Esophagus mucosa (tissue), 1 donor: ENCODE results near the gene PITPNM2. TPM values are rescaled to one million over a fixed set of nuclear protein-coding genes. Genes with fewer than 3 reads are reported as not detected.
A peak's percentile ranks its signal among the peaks of the same experiment; 100 is the strongest.

Experiments used
- ATAC-seq: fragments of 200-7000 bp; cut with Tn5 transposase; one replicate; pipeline ENCODE4 v1.9.1; 2020
- total RNA-seq: library from RNA; stranded (reverse); gene quantifications from one replicate; pipeline ENCODE4 v1.2.4, GENCODE V29; 2023
- donor health status: DM: yes; HTN: yes; CAD: no.

The PITPNM2 gene
- total RNA-seq, 1 donor from 2014 or later: 8.3 TPM

- no peak for ATAC-seq
Measured at GRCh38 chr12:123143736-123144461, 7.0 kb downstream of the PITPNM2 start.

DNA sequence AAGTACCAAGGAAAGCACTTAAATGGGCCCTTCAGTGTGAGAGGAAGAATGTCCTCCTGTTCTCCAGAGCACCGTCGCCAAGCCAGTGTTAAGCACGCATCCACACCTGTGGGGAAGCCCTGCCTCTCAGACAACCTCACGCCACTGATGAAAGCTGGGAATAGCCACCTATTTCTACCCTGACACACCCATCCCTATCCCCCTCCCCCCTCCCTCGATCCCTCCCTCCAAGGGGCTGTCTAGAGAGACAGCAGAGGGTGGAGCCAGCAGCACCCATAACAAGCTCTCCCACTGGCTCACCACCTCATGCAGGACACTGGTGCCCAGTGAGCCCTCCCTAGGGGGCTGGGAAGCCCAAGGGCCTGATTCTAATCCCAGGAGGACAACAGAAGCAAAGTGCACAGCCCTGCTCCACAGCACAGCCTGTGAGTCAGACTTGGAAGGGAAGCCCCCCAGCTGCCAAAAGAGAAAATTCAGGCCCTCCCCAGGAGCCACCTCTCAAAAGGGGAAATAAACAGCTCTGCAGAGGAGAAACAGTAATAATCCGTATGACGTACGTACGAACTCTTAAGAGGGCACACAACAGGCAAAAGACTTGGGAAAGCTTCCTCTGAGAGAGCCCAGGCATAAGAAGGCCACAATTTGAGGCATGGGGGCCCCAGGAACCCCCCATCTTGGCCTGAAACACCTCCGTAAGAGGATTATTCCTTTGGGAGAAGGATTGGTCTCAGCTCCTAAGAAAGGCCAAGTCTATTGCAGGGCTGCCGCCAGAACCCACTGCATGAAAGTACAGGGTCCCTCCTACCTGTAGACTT is 7.8 kb downstream of the PITPNM2 start:
- peak; percentile 2 for ATAC-seq

GRCh38 chr12:123142518-123142840 is 8.4 kb downstream of the PITPNM2 start:
- no peak for ATAC-seq

- peak; percentile 87 for ATAC-seq
Measured at GRCh38 chr12:123141615-123142517, 9.0 kb downstream of the PITPNM2 start.

DNA sequence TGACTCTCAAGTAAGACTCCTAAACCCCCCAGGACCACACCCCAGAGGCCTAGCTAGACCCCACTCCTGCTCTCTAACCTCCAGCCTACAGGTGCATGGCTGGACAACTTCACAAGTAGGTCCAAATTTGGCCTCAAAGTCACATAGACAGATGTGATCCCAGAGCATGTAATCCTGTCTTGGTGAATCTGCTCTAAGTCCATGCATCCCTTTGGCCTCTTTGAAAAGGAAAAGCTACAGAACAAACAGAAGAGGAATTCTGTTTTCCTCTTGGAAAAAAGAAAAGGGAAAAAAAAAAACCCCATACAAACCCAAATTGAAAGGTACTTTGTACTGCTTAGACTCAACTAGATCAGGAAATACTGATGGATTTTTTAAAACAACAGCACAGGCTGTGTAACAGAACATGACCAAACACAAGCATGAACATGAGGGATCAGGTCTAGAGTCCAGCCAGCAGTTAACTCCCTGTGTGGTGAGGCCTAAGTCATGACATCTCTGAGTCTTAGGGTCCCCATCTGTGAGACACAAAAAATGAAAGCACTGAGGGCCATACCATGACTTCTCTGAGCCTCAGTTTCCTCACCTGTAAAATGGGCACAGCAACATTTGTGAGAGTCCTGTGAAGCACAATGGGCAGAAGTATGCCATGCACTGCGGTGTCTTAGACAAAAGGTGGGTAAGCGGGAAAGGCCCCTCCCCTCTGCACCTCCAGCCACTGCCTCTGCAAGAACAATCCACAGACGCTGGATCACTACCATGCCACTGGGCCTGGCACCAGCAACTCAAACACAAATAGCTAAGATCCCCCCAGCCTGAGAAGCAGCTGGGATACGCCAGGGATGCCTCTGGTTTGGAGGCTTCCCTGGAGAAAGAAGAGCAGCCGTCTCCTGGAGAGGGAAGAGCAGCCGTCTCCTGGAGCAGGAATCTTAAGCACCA is 9.9 kb downstream of the PITPNM2 start:
- no peak for ATAC-seq

DNA sequence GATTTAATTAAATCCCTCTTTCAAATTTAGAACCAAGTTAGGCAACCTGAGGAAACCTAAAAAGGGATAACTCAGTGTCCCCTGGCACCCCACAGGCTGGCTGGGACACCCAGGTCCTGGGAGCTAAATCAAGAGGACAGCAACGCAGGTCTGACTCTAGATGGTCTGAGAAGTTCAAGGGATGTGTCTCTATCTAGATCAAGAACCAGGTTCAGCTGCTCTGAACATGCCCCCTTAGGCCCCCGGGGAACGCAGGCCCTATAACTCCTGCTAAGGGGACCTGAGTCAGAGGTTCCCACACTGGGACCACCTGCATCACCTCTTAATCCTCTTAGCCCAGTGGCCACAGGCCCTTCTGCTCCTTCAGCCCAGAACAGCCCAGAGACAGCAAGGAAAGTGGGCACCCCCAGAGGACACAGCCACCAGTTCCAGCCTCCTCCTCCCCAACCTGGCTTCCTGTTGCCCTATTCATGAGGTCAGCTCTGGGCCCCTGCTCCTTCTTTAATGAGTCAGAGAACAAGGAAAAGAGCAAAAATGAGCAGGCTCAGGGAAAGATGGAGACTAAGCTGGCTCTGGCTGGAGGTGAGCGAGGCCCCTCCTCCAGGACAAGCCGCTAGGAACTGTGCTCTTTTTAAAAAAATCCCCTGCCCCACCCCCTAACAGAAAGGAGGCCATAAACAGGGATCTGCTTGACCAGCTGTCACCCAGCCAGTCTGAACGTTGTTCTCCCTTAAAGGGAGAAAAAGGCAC is 10.8 kb downstream of the PITPNM2 start:
- ATAC-seq: peak; percentile 29

DNA sequence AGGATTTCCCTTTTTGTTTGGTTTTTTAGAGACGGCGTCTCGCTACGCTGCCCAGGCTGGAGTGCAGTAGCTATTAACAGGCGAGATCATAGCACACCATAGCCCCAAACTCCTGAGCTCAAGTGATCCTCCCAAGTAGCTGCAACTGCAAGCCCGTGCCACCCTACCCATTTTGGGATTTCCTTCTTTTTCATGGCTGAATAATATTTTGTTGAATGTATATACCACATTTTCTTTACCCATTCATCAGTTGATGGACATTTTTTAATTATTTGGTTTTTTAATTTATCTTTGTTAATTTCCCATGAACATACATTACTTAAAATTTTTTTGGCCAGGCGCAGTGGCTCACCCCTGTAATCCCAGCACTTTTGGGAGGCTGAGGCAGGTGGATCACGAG is 15.2 kb downstream of the PITPNM2 start:
- ATAC-seq: no peak

- no peak for ATAC-seq
Measured at GRCh38 chr12:123134826-123135225, 16.1 kb downstream of the PITPNM2 start.

- ATAC-seq: peak; percentile 53
Measured at GRCh38 chr12:123134271-123134671, 16.6 kb downstream of the PITPNM2 start.

- ATAC-seq: no peak
Measured at GRCh38 chr12:123133701-123134100, 17.2 kb downstream of the PITPNM2 start.

DNA sequence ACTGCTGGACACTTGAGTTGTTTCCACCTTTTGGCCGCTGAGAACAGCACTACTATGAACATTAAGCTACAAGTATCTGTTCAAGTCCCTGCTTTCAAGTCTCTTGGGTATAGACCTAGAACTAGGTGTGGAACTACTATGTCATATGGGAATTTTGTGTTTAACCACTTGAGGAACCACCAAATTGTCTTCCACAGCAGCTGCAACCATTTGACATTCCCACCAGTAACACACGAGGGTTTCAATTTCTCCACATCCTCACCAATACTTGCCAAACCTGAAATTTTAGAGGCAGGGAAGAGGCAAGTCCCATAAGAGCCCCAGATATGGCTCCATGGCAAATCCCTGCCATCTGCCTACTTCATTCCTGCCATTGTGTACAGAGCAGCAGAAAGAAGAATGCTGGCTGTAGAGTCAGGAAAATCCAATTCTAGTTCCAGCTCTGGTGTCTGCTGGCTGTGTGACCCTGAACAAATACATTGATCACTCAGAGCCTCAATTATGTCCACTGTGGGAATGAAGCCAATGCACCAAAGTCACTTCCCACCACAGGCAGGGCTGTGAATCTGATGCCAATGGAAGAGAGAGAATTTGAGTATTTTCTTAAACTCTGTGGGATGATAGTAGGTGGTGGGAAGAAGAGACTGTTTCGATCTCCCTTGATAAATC is 17.8 kb downstream of the PITPNM2 start:
- ATAC-seq: no peak

- peak; percentile 70 for ATAC-seq
Measured at GRCh38 chr12:123131879-123132402, 18.9 kb downstream of the PITPNM2 start.

GRCh38 chr12:123131291-123131832 is 19.5 kb downstream of the PITPNM2 start:
- peak; percentile 72 for ATAC-seq

GRCh38 chr12:123129621-123130020 is 21.3 kb downstream of the PITPNM2 start:
- ATAC-seq: no peak

- no peak for ATAC-seq
Measured at GRCh38 chr12:123127182-123127495, 23.8 kb downstream of the PITPNM2 start.

GRCh38 chr12:123126294-123127181 is 24.4 kb downstream of the PITPNM2 start:
- ATAC-seq: peak; percentile 91

DNA sequence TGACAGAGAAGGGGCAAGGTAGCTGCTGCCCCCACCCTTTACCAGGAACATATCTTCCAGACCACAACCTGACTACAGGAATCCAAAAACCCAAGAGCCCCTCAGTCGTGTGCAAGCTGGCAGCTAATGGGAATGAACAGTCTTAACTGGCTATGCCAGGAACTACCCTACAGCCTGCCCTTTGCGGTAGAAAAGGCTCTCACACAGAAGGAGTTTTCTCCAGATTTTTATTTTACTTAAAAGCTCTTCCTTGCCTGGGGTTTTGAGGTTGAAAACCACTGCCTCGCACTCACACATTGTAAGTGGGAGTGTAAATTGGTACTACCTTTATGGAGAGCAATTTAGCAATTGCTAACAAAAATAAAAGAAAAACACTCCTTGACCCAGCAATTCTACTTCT is 28.3 kb downstream of the PITPNM2 start:
- ATAC-seq: no peak

GRCh38 chr12:123121670-123122069 is 29.2 kb downstream of the PITPNM2 start:
- ATAC-seq: no peak
